GM12878 (cell line): ENCODE results near the gene PRCC. TPM values are rescaled to one million over a fixed set of nuclear protein-coding genes. Genes with fewer than 3 reads are reported as not detected.

ENCODE experiments used
- ASH2L ChIP-seq: fragments of 300-600, 200-600 bp; sonication (generic); IDR thresholded peaks from 2 replicates; pipeline ENCODE4 v1.6.1; 2017; ENCODE audit warnings: low read depth, mild to moderate bottlenecking, borderline replicate concordance
- CBX5 ChIP-seq: sonication (generic); IDR thresholded peaks from 2 replicates; pipeline ENCODE4 v1.6.1; 2016; ENCODE audit warnings: low read depth, moderate library complexity, mild to moderate bottlenecking, inconsistent platforms
- CREM ChIP-seq: IDR thresholded peaks from 2 replicates; pipeline ENCODE4 v1.6.1; 2014; ENCODE audit warnings: antibody characterized with exemption, low read depth
- DPF2 ChIP-seq: fragments of 450-650 bp; IDR thresholded peaks from 2 replicates; pipeline ENCODE4 v1.6.1; 2017; ENCODE audit warnings: mild to moderate bottlenecking
- EED ChIP-seq: sonication (generic); IDR thresholded peaks from 2 replicates; pipeline ENCODE4 v1.6.1; 2016; ENCODE audit warnings: antibody characterized with exemption, low read depth
- EGR1 ChIP-seq, 2 experiments: IDR thresholded peaks; 1 replicate in 1 of 2; 2 replicates in 1 of 2; pipeline ENCODE4 v1.6.1; 2011 to 2012; ENCODE audit warnings: low read depth in 2 of 2, low read length in 2 of 2, borderline replicate concordance in 1 of 2, mild to moderate bottlenecking in 1 of 2, moderate library complexity in 1 of 2
- ESRRA ChIP-seq: IDR thresholded peaks from 2 replicates; pipeline ENCODE4 v1.6.1; 2012; ENCODE audit warnings: mild to moderate bottlenecking, low read length, improper control_type of control experiment
- IKZF1 ChIP-seq: fragments of 450-650 bp; conservative IDR thresholded peaks from 2 replicates; pipeline ENCODE4 v1.6.1; 2017; ENCODE audit warnings: antibody characterized with exemption, mild to moderate bottlenecking
- MTA3 ChIP-seq: IDR thresholded peaks from 2 replicates; pipeline ENCODE4 v1.6.1; 2012; ENCODE audit warnings: low read length, inconsistent platforms, borderline replicate concordance
- MXI1 ChIP-seq: fragments of 150-350 bp; IDR thresholded peaks from 2 replicates; pipeline ENCODE4 v1.6.1; 2011; ENCODE audit warnings: low read depth, mild to moderate bottlenecking, inconsistent platforms, low read length, improper control_type of control experiment
- NRF1 ChIP-seq: conservative IDR thresholded peaks from 2 replicates; pipeline ENCODE4 v1.6.1; 2011; ENCODE audit warnings: mild to moderate bottlenecking, low read depth, low read length, improper control_type of control experiment
- PAX8 ChIP-seq: fragments of 450-650 bp; IDR thresholded peaks from 2 replicates; pipeline ENCODE4 v1.6.1; 2017; ENCODE audit warnings: mild to moderate bottlenecking, moderate library complexity
- PKNOX1 ChIP-seq: fragments of 450-650 bp; IDR thresholded peaks from 2 replicates; pipeline ENCODE4 v1.6.1; 2016; ENCODE audit warnings: mild to moderate bottlenecking
- PML ChIP-seq: IDR thresholded peaks from 2 replicates; pipeline ENCODE4 v1.6.1; 2012; ENCODE audit warnings: low read length, inconsistent platforms
- RCOR1 ChIP-seq: conservative IDR thresholded peaks from 2 replicates; pipeline ENCODE4 v1.6.1; 2012; ENCODE audit warnings: low read depth, low read length, improper control_type of control experiment
- RFX5 ChIP-seq: IDR thresholded peaks from 2 replicates; pipeline ENCODE4 v1.6.1; 2011; ENCODE audit warnings: low read depth, low read length, improper control_type of control experiment
- SREBF1 ChIP-seq: IDR thresholded peaks from 2 replicates; pipeline ENCODE4 v1.6.1; 2012; ENCODE audit warnings: mild to moderate bottlenecking, low read length
- SRF ChIP-seq, 2 experiments: IDR thresholded peaks; 2 replicates each; pipeline ENCODE4 v1.6.1; 2011; ENCODE audit warnings: low read depth in 2 of 2, low read length in 2 of 2, mild to moderate bottlenecking in 1 of 2, moderate library complexity in 1 of 2
- YBX1 ChIP-seq: fragments of 450-650 bp; IDR thresholded peaks from 2 replicates; pipeline ENCODE4 v1.6.1; 2016; ENCODE audit warnings: antibody characterized with exemption
- ZNF274 ChIP-seq: IDR thresholded peaks from one replicate; pipeline ENCODE4 v1.8.0; 2011; ENCODE audit not compliant: insufficient read length, insufficient read depth
- polyA plus RNA-seq, 11 experiments: library from polyadenylated mRNA; depleted of rRNA in 4 of 11; unstranded in 6 of 11; stranded (reverse) in 5 of 11; fragments of >200 nt; fragmentation: Nextera tagmentation in 4 of 11; fragmentation: Illumina TruSeq in 1 of 11; extraction: Ambion mirVana in 4 of 11; extraction: Trizol in 1 of 11; gene quantifications; 1 replicate in 1 of 11; 2 replicates in 10 of 11; pipeline versions ENCODE4 v1.2.1 to v1.2.3, GENCODE V29; 2011 to 2016; ENCODE audit warnings: inconsistent platforms in 2 of 11, missing spikeins in 2 of 11, low read depth in 1 of 11
- total RNA-seq, 4 experiments: library from RNA; depleted of rRNA in 3 of 4; stranded (reverse); fragments of >200 nt in 3 of 4; fragmentation: Illumina TruSeq in 1 of 4; extraction: Trizol in 1 of 4; gene quantifications; 2 replicates each; pipeline versions ENCODE4 v1.2.1 to v1.2.3, GENCODE V29; 2013 to 2021
- TF ChIP-seq, protein P1 (sequence below): fragments of 150-350 bp; IDR thresholded peaks from 2 replicates; pipeline ENCODE4 v1.6.1; 2016; ENCODE audit warnings: low read depth, low read length
- TF ChIP-seq, protein P2 (sequence below): fragments of 450-650 bp; IDR thresholded peaks from 2 replicates; pipeline ENCODE4 v1.6.1; 2016; ENCODE audit warnings: mild to moderate bottlenecking, moderate library complexity, borderline replicate concordance

The PRCC gene
- total and polyA plus RNA-seq, 10 of the 15 experiments (the other 5 are each of a cell fraction or from before 2014, with no cell fraction given) = 23.8 to 132 (median 63.1) TPM

GRCh38 chr1:156816561-156817328, 49.4 kb downstream of the PRCC start, which contains the start of gene SH2D2A (continued):
- TF ChIP-seq PKNOX1 (peak; percentile 74), PAX8 (no peak), CBX5 (no peak), PML (no peak), SREBF1 (no peak), EGR1 (IDR thresholded peaks at IDR 0.05; ENCODE audit: borderline replicate concordance in 1 of 2, low read depth in 2 of 2, low read length in 2 of 2) (peak in 1 of 2 experiments; percentile 8; a peak in 1 of 3 replicates), MTA3 (no peak), CREM (peak; percentile 88), ZNF274 (no peak), RCOR1 (no peak), YBX1 (no peak), MXI1 (no peak), RFX5 (no peak), DPF2 (peak; percentile 63), ESRRA (no peak), SRF (IDR thresholded peaks at IDR 0.05; ENCODE audit: low read depth in 2 of 2, low read length in 2 of 2) (no peak), EED (no peak), NRF1 (no peak), ASH2L (no peak), IKZF1 (peak; percentile 63)
- TF ChIP-seq, protein P1, sequence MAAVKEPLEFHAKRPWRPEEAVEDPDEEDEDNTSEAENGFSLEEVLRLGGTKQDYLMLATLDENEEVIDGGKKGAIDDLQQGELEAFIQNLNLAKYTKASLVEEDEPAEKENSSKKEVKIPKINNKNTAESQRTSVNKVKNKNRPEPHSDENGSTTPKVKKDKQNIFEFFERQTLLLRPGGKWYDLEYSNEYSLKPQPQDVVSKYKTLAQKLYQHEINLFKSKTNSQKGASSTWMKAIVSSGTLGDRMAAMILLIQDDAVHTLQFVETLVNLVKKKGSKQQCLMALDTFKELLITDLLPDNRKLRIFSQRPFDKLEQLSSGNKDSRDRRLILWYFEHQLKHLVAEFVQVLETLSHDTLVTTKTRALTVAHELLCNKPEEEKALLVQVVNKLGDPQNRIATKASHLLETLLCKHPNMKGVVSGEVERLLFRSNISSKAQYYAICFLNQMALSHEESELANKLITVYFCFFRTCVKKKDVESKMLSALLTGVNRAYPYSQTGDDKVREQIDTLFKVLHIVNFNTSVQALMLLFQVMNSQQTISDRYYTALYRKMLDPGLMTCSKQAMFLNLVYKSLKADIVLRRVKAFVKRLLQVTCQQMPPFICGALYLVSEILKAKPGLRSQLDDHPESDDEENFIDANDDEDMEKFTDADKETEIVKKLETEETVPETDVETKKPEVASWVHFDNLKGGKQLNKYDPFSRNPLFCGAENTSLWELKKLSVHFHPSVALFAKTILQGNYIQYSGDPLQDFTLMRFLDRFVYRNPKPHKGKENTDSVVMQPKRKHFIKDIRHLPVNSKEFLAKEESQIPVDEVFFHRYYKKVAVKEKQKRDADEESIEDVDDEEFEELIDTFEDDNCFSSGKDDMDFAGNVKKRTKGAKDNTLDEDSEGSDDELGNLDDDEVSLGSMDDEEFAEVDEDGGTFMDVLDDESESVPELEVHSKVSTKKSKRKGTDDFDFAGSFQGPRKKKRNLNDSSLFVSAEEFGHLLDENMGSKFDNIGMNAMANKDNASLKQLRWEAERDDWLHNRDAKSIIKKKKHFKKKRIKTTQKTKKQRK = no peak
- TF ChIP-seq, protein P2, sequence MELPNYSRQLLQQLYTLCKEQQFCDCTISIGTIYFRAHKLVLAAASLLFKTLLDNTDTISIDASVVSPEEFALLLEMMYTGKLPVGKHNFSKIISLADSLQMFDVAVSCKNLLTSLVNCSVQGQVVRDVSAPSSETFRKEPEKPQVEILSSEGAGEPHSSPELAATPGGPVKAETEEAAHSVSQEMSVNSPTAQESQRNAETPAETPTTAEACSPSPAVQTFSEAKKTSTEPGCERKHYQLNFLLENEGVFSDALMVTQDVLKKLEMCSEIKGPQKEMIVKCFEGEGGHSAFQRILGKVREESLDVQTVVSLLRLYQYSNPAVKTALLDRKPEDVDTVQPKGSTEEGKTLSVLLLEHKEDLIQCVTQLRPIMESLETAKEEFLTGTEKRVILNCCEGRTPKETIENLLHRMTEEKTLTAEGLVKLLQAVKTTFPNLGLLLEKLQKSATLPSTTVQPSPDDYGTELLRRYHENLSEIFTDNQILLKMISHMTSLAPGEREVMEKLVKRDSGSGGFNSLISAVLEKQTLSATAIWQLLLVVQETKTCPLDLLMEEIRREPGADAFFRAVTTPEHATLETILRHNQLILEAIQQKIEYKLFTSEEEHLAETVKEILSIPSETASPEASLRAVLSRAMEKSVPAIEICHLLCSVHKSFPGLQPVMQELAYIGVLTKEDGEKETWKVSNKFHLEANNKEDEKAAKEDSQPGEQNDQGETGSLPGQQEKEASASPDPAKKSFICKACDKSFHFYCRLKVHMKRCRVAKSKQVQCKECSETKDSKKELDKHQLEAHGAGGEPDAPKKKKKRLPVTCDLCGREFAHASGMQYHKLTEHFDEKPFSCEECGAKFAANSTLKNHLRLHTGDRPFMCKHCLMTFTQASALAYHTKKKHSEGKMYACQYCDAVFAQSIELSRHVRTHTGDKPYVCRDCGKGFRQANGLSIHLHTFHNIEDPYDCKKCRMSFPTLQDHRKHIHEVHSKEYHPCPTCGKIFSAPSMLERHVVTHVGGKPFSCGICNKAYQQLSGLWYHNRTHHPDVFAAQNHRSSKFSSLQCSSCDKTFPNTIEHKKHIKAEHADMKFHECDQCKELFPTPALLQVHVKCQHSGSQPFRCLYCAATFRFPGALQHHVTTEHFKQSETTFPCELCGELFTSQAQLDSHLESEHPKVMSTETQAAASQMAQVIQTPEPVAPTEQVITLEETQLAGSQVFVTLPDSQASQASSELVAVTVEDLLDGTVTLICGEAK = peak; percentile 63; the same call in 1 of the 2 replicates
